Tibial nerve (tissue), 4 donors: Measurements from ENCODE around the gene SYT17.

Experiments used
- EP300 ChIP-seq, 2 donors: sonication (generic); formaldehyde crosslinking; IDR thresholded peaks; one replicate each; pipeline ENCODE4 v1.6.1; 2017; ENCODE audit warnings: antibody characterized with exemption in 2 of 2, mild to moderate bottlenecking in 1 of 2
- POLR2A ChIP-seq, 2 donors: fragments of 450-650 bp; IDR thresholded peaks; one replicate each; pipeline ENCODE4 v1.6.1; 2017; ENCODE audit warnings: antibody characterized with exemption in 2 of 2, mild to moderate bottlenecking in 2 of 2, moderate library complexity in 2 of 2
- TF ChIP-seq, protein P1 (sequence below), 5 experiments: fragments of 200-600 bp in 3 of 5; fragments of 450-650 bp in 2 of 5; sonication (generic) in 3 of 5; IDR thresholded peaks; one replicate each; pipeline ENCODE4 v1.5.1; 2016 to 2019; ENCODE audit warnings: antibody characterized with exemption in 5 of 5, mild to moderate bottlenecking in 3 of 5, moderate library complexity in 2 of 5

DNA sequence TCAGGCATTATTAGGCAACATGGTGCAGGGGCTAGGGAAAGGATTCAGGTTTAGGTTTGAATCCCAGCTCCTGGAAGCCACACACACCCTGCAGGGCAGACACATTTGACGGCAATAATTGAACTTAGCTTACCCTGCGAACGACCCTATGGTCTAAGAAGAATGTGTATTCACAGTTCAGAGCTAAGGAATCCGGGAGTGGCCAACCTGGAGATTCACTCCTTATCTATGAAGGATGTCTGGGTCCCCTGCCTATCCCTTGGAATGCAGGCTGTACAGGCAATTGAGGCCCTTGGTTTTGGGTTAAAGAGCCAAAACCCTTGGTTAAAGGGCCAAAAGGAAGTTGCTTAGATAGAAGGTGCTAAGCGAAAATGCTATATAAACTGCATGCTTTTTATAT lies 2.9 kb upstream of the SYT17 start:
- TF ChIP-seq POLR2A (IDR thresholded peaks at IDR 0.05) (no peak), EP300 (IDR thresholded peaks at IDR 0.05) (no peak)
- TF ChIP-seq, protein P1, sequence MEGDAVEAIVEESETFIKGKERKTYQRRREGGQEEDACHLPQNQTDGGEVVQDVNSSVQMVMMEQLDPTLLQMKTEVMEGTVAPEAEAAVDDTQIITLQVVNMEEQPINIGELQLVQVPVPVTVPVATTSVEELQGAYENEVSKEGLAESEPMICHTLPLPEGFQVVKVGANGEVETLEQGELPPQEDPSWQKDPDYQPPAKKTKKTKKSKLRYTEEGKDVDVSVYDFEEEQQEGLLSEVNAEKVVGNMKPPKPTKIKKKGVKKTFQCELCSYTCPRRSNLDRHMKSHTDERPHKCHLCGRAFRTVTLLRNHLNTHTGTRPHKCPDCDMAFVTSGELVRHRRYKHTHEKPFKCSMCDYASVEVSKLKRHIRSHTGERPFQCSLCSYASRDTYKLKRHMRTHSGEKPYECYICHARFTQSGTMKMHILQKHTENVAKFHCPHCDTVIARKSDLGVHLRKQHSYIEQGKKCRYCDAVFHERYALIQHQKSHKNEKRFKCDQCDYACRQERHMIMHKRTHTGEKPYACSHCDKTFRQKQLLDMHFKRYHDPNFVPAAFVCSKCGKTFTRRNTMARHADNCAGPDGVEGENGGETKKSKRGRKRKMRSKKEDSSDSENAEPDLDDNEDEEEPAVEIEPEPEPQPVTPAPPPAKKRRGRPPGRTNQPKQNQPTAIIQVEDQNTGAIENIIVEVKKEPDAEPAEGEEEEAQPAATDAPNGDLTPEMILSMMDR (IDR thresholded peaks at IDR 0.05), result no peak
